Keratinocyte (primary cell): ENCODE results near the gene KCNC4. TPM values are rescaled to one million over a fixed set of nuclear protein-coding genes. Genes with fewer than 3 reads are reported as not detected.

Experiments
- DNase-seq: peaks from one replicate; pipeline ENCODE4 v3.0.0-alpha.2; 2011; ENCODE audit warnings: low read depth, missing footprints, low spot score
- FAIRE-seq: peaks from 2 replicates; lab custom pipeline; 2011; peaks lifted over from hg19 to GRCh38; lab: Jason Lieb, UNC
- H2AFZ ChIP-seq: 2 replicates; pipeline ENCODE4 v1.6.0; 2012; ENCODE audit warnings: low read length, control low read depth, inconsistent platforms; ENCODE audit not compliant: control insufficient read depth
- H3K27ac ChIP-seq: 2 replicates; pipeline ENCODE4 v1.5.1; 2011; ENCODE audit warnings: low read length; ENCODE audit not compliant: control insufficient read depth, insufficient read depth
- H3K27me3 ChIP-seq: 3 replicates; pipeline ENCODE4 v1.6.0; 2011; ENCODE audit warnings: low read length; ENCODE audit not compliant: control insufficient read depth, insufficient read depth; ENCODE audit errors: extremely low read depth
- H3K36me3 ChIP-seq, 2 experiments: 2 replicates in 1 of 2; 3 replicates in 1 of 2; pipeline ENCODE4 v1.5.1; 2011; ENCODE audit warnings: low read length in 2 of 2, mild to moderate bottlenecking in 1 of 2; ENCODE audit not compliant: control insufficient read depth in 2 of 2, insufficient read depth in 2 of 2; ENCODE audit errors: extremely low read depth in 1 of 2
- H3K4me1 ChIP-seq: 3 replicates; pipeline ENCODE4 v1.5.1; 2011; ENCODE audit warnings: low read length; ENCODE audit not compliant: control insufficient read depth, insufficient read depth; ENCODE audit errors: extremely low read depth
- H3K4me2 ChIP-seq: 3 replicates; pipeline ENCODE4 v1.6.0; 2011; ENCODE audit warnings: low read depth, low read length; ENCODE audit not compliant: control insufficient read depth, insufficient read depth; ENCODE audit errors: extremely low read depth
- H3K4me3 ChIP-seq, 3 experiments: fragments of 200-600 bp in 1 of 3; sonication (generic) in 1 of 3; 2 replicates in 2 of 3; 3 replicates in 1 of 3; pipeline ENCODE4 v1.5.1; 2011 to 2016; ENCODE audit warnings: low read length in 3 of 3, mild to moderate bottlenecking in 3 of 3, control low read depth in 2 of 3, inconsistent platforms in 1 of 3, low read depth in 1 of 3, mixed read lengths in 1 of 3, mixed run types in 1 of 3, moderate library complexity in 1 of 3; ENCODE audit not compliant: control insufficient read depth in 2 of 3, insufficient read depth in 2 of 3; ENCODE audit errors: extremely low read depth in 1 of 3
- H3K79me2 ChIP-seq: 2 replicates; pipeline ENCODE4 v1.6.0; 2012; ENCODE audit warnings: low read length; ENCODE audit not compliant: control insufficient read depth, insufficient read depth
- H3K9ac ChIP-seq: 3 replicates; pipeline ENCODE4 v1.6.0; 2011; ENCODE audit warnings: low read length; ENCODE audit not compliant: control insufficient read depth, insufficient read depth; ENCODE audit errors: extremely low read depth
- H3K9me1 ChIP-seq: 3 replicates; pipeline ENCODE4 v1.6.0; 2011; ENCODE audit warnings: low read length; ENCODE audit not compliant: control insufficient read depth, insufficient read depth; ENCODE audit errors: extremely low read depth
- H3K9me3 ChIP-seq: 2 replicates; pipeline ENCODE4 v1.5.1; 2012; ENCODE audit warnings: low read depth, low read length; ENCODE audit not compliant: control insufficient read depth
- H4K20me1 ChIP-seq: 3 replicates; pipeline ENCODE4 v1.6.0; 2011; ENCODE audit warnings: low read length; ENCODE audit not compliant: control insufficient read depth, insufficient read depth; ENCODE audit errors: extremely low read depth
- EZH2 ChIP-seq: IDR thresholded peaks from one replicate; pipeline ENCODE4 v1.6.1; 2012; ENCODE audit warnings: inconsistent platforms, mild to moderate bottlenecking, low read length, moderate library complexity
- dilution Hi-C: fragments of 300-500 bp; cut with MboI; formaldehyde crosslinking; loops from one replicate; pipeline ENCODE4 v1.7.0; 2020; ENCODE audit warnings: low sequenced_read_pairs; ENCODE audit not compliant: extremely low pct_ligation_motif_present
- polyA plus RNA-seq, 5 experiments: library from polyadenylated mRNA; depleted of rRNA in 3 of 5; stranded (reverse) in 3 of 5; stranded (forward) in 1 of 5; unstranded in 1 of 5; fragments of >200 nt; gene quantifications; 1 replicate in 1 of 5; 2 replicates in 3 of 5; 3 replicates in 1 of 5; pipeline versions ENCODE4 v1.2.1 to v1.2.3, GENCODE V29; 2011 to 2012; ENCODE audit warnings: missing spikeins in 2 of 5, low read depth in 1 of 5, low replicate concordance in 1 of 5
- TF ChIP-seq, protein P1 (sequence below), 3 experiments: IDR thresholded peaks in 1 of 3; conservative IDR thresholded peaks in 1 of 3; optimal IDR thresholded peaks in 1 of 3; 2 replicates in 2 of 3; 3 replicates in 1 of 3; pipeline versions ENCODE3 to v1.5.1; 2011; ENCODE audit warnings: low read length in 3 of 3, mild to moderate bottlenecking in 3 of 3, moderate library complexity in 2 of 3, control low read depth in 1 of 3, inconsistent platforms in 1 of 3; ENCODE audit not compliant: insufficient read depth in 2 of 3; ENCODE audit errors: extremely low read depth in 1 of 3

Gene KCNC4
- polyA plus RNA-seq, 1 donor (not counting 4 experiments of a cell fraction or from before 2014, with no cell fraction given): 1.3 TPM

DNA sequence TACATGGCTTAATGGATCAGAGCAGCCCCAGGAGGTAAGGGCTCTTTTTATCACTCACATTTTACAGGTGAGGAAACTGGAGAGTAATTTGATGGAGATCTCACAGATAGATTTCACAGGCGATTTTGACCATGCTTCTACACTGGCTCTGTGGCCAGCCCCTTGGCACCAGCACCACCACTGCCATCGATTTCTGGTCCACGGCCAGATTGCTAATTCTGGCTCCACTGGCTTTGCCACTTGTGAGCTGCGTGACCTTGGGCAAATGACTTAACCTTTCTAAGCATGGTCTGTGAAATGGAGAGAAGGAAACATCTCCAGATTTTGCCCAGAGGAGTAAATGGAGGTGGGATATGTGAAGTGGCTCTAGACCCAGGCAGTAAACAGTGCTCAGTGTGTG, 32.6 kb downstream of the KCNC4 start:
- no peak overlapping the region for H3K9ac ChIP-seq
- TF ChIP-seq, protein P1, sequence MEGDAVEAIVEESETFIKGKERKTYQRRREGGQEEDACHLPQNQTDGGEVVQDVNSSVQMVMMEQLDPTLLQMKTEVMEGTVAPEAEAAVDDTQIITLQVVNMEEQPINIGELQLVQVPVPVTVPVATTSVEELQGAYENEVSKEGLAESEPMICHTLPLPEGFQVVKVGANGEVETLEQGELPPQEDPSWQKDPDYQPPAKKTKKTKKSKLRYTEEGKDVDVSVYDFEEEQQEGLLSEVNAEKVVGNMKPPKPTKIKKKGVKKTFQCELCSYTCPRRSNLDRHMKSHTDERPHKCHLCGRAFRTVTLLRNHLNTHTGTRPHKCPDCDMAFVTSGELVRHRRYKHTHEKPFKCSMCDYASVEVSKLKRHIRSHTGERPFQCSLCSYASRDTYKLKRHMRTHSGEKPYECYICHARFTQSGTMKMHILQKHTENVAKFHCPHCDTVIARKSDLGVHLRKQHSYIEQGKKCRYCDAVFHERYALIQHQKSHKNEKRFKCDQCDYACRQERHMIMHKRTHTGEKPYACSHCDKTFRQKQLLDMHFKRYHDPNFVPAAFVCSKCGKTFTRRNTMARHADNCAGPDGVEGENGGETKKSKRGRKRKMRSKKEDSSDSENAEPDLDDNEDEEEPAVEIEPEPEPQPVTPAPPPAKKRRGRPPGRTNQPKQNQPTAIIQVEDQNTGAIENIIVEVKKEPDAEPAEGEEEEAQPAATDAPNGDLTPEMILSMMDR (optimal IDR thresholded peaks at IDR 0.05 in 1 of 3, IDR thresholded peaks at IDR 0.05 in 1 of 3, conservative IDR thresholded peaks at IDR 0.05 in 1 of 3; ENCODE audit: extremely low read depth in 1 of 3, insufficient read depth in 2 of 3, low read length in 3 of 3): no peak
- no peak for TF ChIP-seq EZH2
- no peaks in the 10 kb centered on the region for H4K20me1 ChIP-seq
- no peak overlapping the region for H3K27ac ChIP-seq
- FAIRE-seq: peak; percentile 9
- no peaks in the 10 kb centered on the region for H3K9me1 ChIP-seq
- DNase-seq: no peak
- no peaks in the 10 kb centered on the region for H3K27me3 ChIP-seq
- no peak overlapping the region for H3K4me3 ChIP-seq
- no peak overlapping the region for H3K4me2 ChIP-seq
- H3K36me3 ChIP-seq: no peaks in the 10 kb centered on the region
- dilution Hi-C loops: no loop called here
- H3K4me1 ChIP-seq: peaks cover 19% of the 10 kb centered on the region
- no peaks in the 10 kb centered on the region for H3K79me2 ChIP-seq
- no peak overlapping the region for H2AFZ ChIP-seq
- no peaks in the 10 kb centered on the region for H3K9me3 ChIP-seq

DNA sequence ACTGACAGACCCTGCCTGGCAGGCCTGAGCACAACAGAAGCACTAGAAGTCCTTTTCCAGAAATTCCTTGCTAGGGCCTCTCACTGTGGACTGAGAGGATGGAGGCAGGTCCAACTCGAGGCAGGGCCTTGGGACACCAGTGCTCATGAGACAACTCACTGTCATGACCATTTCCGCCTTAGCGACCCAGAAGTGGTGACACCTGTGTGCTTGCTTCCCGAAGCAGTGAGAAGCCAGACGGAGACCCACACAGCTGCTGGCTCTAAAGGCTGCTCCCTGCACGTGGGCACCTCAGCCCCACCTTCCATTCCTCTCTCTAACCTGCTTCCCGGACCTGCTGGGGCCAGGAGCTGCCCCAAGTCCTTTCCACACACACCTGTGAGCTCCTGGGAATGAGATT, 33.0 kb downstream of the KCNC4 start:
- Histone ChIP-seq H3K4me1 (peaks cover 19% of the 10 kb centered on the region), H3K27me3 (no peaks in the 10 kb centered on the region), H3K4me3 (no peak overlapping the region), H3K4me2 (peak overlapping the region; percentile 1), H3K9ac (peak overlapping the region; percentile 8), H3K9me1 (no peaks in the 10 kb centered on the region), H3K79me2 (no peaks in the 10 kb centered on the region), H4K20me1 (no peaks in the 10 kb centered on the region), H2AFZ (no peak overlapping the region), H3K27ac (no peak overlapping the region), H3K9me3 (no peaks in the 10 kb centered on the region), H3K36me3 (no peaks in the 10 kb centered on the region)
- TF ChIP-seq, protein P1 (optimal IDR thresholded peaks at IDR 0.05 in 1 of 3, IDR thresholded peaks at IDR 0.05 in 1 of 3, conservative IDR thresholded peaks at IDR 0.05 in 1 of 3; ENCODE audit: extremely low read depth in 1 of 3, insufficient read depth in 2 of 3, low read length in 3 of 3): no peak
- TF ChIP-seq EZH2: no peak
- dilution Hi-C loops: no loop called here
- no peak for DNase-seq
- no peak for FAIRE-seq
